HT1080 (cell line): ENCODE results near the gene NPC2. TPM values are rescaled to one million over a fixed set of nuclear protein-coding genes. Genes with fewer than 3 reads are reported as not detected.

ENCODE experiments used
- total RNA-seq: library from RNA; depleted of rRNA; stranded (reverse); fragments of >200 nt; shearing (Covaris generic); gene quantifications from 2 replicates; pipeline ENCODE4 v1.2.3, GENCODE V29; 2014; rRNA removed

NPC2 gene
- total RNA-seq, 1 experiment from 2014 or later = 243 TPM

Other genes starting within 250 kb of the NPC2 start
- 22.9 and 25.3 TPM in 2 replicates for gene ABCD4, start 190.4 kb downstream of the NPC2 start, total RNA-seq
- not detected in 2 replicates for gene VRTN, start 144.8 kb downstream of the NPC2 start, total RNA-seq
- not detected in 2 replicates for gene SYNDIG1L, start 67.1 kb downstream of the NPC2 start, total RNA-seq
- 21.1 and 23.3 TPM in 2 replicates for gene ISCA2, start 460 bp upstream of the NPC2 start, total RNA-seq
- gene LTBP2, start 118.9 kb upstream of the NPC2 start, total RNA-seq = 32.5 and 34.9 TPM in 2 replicates
- 30.8 and 45.9 TPM in 2 replicates for gene AREL1, start 219.8 kb upstream of the NPC2 start, total RNA-seq
- gene FCF1, start 219.8 kb upstream of the NPC2 start, total RNA-seq = 22.7 and 62.8 TPM in 2 replicates